Erythroblast (primary cell): Measurements from ENCODE around the gene RSAD1.

ENCODE experiments used
- GATA1 ChIP-seq: IDR thresholded peaks from 2 replicates; pipeline ENCODE4 v1.6.1; 2011; ENCODE audit warnings: low read depth, mild to moderate bottlenecking, control low read depth, low read length, moderate library complexity
- POLR2A ChIP-seq: IDR thresholded peaks from 2 replicates; pipeline ENCODE4 v1.6.1; 2011; ENCODE audit warnings: mild to moderate bottlenecking, low read length

GRCh38 chr17:50443505-50443974 lies 35.1 kb upstream of the RSAD1 start:
- no peak for TF ChIP-seq POLR2A
- no peak for TF ChIP-seq GATA1
